DOHH2 (cell line): ENCODE measurements around the gene GOT2.

Experiments
- H3F3A ChIP-seq: fragments of 200-600 bp; sonication (generic), shearing (Covaris generic); 2 replicates; pipeline ENCODE4 v1.6.0; 2016; ENCODE audit warnings: antibody characterized with exemption, mild to moderate bottlenecking; ENCODE audit not compliant: control insufficient read depth, insufficient read depth
- H3K27ac ChIP-seq: fragments of 200-600 bp; sonication (generic); 2 replicates; pipeline ENCODE4 v1.5.1; 2014; ENCODE audit warnings: low read depth, mild to moderate bottlenecking, low read length, moderate library complexity
- H3K27me3 ChIP-seq: fragments of 200-600 bp; sonication (generic); 2 replicates; pipeline ENCODE4 v1.6.1; 2014; ENCODE audit warnings: mild to moderate bottlenecking, low read length, mixed read lengths; ENCODE audit not compliant: control insufficient read depth
- H3K36me3 ChIP-seq: fragments of 200-600 bp; sonication (generic); 2 replicates; pipeline ENCODE4 v1.6.1; 2014; ENCODE audit warnings: mild to moderate bottlenecking, low read length, moderate library complexity, mixed read lengths; ENCODE audit not compliant: control insufficient read depth
- H3K4me1 ChIP-seq: fragments of 200-600 bp; sonication (generic); 2 replicates; pipeline ENCODE4 v1.6.1; 2014; ENCODE audit warnings: mild to moderate bottlenecking, low read length, mixed read lengths; ENCODE audit not compliant: control insufficient read depth
- H3K4me2 ChIP-seq: fragments of 200-600 bp; sonication (generic); 2 replicates; pipeline ENCODE4 v1.6.0; 2014; ENCODE audit warnings: mild to moderate bottlenecking, low read length, moderate library complexity
- H3K4me3 ChIP-seq: fragments of 200-600 bp; sonication (generic); 2 replicates; pipeline ENCODE4 v1.5.1; 2014; ENCODE audit warnings: mild to moderate bottlenecking, low read length, mixed read lengths
- H3K79me2 ChIP-seq: fragments of 200-600 bp; sonication (generic); 2 replicates; pipeline ENCODE4 v1.6.1; 2014; ENCODE audit warnings: mild to moderate bottlenecking, low read length, mixed read lengths; ENCODE audit not compliant: control insufficient read depth
- H3K9me2 ChIP-seq: fragments of 200-600 bp; sonication (generic); replicated peaks from 2 replicates; pipeline ENCODE4 v1.6.1; 2014; ENCODE audit warnings: mild to moderate bottlenecking, low read length, mixed read lengths; ENCODE audit not compliant: control insufficient read depth
- H3K9me3 ChIP-seq: fragments of 200-600 bp; sonication (generic); 2 replicates; pipeline ENCODE4 v1.6.1; 2014; ENCODE audit warnings: antibody characterized with exemption, low read length, mixed read lengths; ENCODE audit not compliant: control insufficient read depth, insufficient read depth
- H4K20me1 ChIP-seq: fragments of 200-600 bp; sonication (generic); 2 replicates; pipeline ENCODE4 v1.6.0; 2014; ENCODE audit warnings: low read depth, mild to moderate bottlenecking, antibody characterized with exemption, low read length, moderate library complexity; ENCODE audit not compliant: control insufficient read depth, insufficient read depth
- EZH2phosphoT487 ChIP-seq: fragments of 200-600 bp; sonication (generic); IDR thresholded peaks from 2 replicates; pipeline ENCODE4 v1.6.1; 2017; ENCODE audit warnings: borderline replicate concordance, mild to moderate bottlenecking, antibody characterized with exemption, low read length, moderate library complexity, mixed read lengths
- TF ChIP-seq, protein P1 (sequence below): fragments of 200-600 bp; sonication (generic); IDR thresholded peaks from one replicate; pipeline ENCODE4 v1.5.1; 2014; ENCODE audit warnings: antibody characterized with exemption, mild to moderate bottlenecking, low read depth, low read length; ENCODE audit not compliant: poor library complexity, severe bottlenecking

The GOT2 gene

DNA sequence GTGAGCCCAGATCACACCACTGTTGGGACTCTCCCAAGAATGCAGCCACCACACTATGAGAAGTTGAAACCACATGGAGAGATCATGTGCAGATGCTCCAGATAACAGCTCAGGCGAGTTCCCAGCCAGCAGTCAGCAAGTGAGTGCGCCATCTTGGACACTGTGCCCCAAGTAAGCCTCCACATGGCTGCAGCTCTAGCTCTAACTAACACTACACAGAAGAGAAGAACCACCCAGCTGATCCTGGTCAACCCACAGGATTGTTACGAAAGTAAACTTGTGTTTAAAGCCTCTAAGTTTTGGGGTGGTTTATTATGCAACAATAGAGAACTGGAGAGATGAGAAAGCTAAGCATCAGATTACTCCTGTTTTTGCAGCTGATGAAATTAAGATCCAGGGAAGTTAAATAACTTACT is 75.3 kb downstream of the GOT2 start:
- Histone ChIP-seq H3K4me3 (no peak overlapping the region), H3K79me2 (no peaks in the 10 kb centered on the region), H3K4me1 (no peaks in the 10 kb centered on the region), H3K4me2 (no peak overlapping the region), H3K27ac (no peak overlapping the region), H3K9me3 (no peaks in the 10 kb centered on the region), H3K27me3 (no peaks in the 10 kb centered on the region), H4K20me1 (no peaks in the 10 kb centered on the region), H3K36me3 (no peaks in the 10 kb centered on the region), H3F3A (no peaks in the 10 kb centered on the region), H3K9me2 (no peaks in the 10 kb centered on the region)
- TF ChIP-seq, protein P1, sequence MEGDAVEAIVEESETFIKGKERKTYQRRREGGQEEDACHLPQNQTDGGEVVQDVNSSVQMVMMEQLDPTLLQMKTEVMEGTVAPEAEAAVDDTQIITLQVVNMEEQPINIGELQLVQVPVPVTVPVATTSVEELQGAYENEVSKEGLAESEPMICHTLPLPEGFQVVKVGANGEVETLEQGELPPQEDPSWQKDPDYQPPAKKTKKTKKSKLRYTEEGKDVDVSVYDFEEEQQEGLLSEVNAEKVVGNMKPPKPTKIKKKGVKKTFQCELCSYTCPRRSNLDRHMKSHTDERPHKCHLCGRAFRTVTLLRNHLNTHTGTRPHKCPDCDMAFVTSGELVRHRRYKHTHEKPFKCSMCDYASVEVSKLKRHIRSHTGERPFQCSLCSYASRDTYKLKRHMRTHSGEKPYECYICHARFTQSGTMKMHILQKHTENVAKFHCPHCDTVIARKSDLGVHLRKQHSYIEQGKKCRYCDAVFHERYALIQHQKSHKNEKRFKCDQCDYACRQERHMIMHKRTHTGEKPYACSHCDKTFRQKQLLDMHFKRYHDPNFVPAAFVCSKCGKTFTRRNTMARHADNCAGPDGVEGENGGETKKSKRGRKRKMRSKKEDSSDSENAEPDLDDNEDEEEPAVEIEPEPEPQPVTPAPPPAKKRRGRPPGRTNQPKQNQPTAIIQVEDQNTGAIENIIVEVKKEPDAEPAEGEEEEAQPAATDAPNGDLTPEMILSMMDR: no peak
- no peak for TF ChIP-seq EZH2phosphoT487
